Subcutaneous adipose tissue (tissue), 4 donors: ENCODE measurements around the gene ABCA12. TPM values are rescaled to one million over a fixed set of nuclear protein-coding genes. Genes with fewer than 3 reads are reported as not detected.

Source experiments
- total RNA-seq, 4 donors: library from RNA; depleted of rRNA; stranded (reverse); fragments of >200 nt; gene quantifications; one replicate each; pipeline ENCODE4 v1.1.0, GENCODE V29; 2016
- TF ChIP-seq, protein P1 (sequence below): fragments of 450-650 bp; IDR thresholded peaks from one replicate; pipeline ENCODE4 v1.5.1; 2016; ENCODE audit warnings: low read depth, mild to moderate bottlenecking, control low read depth, antibody characterized with exemption, moderate library complexity

Gene ABCA12
- total RNA-seq, 4 donors from 2014 or later = not detected

DNA sequence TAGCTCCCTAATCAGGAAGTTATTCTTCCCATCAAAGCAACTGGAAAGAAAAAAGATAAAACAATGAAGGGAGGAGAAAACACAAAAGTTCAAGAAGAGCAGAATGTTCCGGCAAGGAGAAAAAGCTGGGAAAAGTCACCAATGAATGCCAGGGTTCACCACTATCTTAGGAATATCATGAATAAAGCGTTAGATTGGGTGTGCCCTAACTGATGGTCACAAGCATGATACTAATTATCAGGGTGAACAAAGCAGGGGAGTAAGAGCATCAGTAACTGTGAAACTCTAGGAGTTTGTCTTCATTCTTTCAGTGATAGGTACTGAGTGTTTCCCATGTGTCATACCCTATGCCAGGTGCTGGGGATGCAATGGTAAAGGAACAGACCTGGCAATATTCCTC is 115.5 kb downstream of the ABCA12 start:
- TF ChIP-seq, protein P1, sequence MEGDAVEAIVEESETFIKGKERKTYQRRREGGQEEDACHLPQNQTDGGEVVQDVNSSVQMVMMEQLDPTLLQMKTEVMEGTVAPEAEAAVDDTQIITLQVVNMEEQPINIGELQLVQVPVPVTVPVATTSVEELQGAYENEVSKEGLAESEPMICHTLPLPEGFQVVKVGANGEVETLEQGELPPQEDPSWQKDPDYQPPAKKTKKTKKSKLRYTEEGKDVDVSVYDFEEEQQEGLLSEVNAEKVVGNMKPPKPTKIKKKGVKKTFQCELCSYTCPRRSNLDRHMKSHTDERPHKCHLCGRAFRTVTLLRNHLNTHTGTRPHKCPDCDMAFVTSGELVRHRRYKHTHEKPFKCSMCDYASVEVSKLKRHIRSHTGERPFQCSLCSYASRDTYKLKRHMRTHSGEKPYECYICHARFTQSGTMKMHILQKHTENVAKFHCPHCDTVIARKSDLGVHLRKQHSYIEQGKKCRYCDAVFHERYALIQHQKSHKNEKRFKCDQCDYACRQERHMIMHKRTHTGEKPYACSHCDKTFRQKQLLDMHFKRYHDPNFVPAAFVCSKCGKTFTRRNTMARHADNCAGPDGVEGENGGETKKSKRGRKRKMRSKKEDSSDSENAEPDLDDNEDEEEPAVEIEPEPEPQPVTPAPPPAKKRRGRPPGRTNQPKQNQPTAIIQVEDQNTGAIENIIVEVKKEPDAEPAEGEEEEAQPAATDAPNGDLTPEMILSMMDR = no peak

DNA sequence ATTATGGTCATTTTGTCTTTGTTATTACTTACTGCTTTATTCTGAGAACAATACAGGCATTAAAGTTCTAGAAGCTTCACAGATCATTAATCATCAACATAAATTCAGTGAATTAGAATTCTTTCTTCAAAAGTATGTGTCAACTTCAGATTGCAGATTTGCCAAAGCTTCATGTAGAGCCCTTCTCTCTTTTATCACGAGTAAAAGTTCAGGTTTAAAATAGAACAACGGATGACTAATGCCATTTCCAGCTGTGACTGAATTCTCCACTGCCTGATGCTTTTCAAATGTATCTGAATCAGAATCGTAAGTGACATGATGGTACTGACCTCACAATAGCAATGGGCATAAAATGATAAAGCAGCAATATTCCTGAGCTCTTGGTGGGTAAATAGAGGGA is 116.0 kb downstream of the ABCA12 start:
- TF ChIP-seq, protein P1 = no peak

DNA sequence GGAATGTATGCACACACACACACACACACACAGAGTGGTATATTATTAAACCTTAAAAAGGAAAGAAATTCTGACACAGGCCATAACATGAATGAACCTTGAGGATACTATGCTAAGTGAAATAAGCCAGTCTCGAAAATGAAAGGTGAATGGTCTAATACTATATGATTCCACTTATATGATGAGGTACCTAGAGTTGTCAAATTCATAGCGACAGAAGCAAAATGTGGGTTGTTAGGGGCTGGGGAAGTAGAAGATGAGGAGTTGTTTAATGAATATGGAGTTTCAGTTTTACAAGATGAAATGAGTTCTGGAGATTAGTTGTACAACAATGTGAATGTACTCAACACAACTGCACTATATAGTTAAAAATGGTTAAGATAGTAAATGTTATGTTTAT is 118.1 kb downstream of the ABCA12 start:
- TF ChIP-seq, protein P1 = no peak

DNA sequence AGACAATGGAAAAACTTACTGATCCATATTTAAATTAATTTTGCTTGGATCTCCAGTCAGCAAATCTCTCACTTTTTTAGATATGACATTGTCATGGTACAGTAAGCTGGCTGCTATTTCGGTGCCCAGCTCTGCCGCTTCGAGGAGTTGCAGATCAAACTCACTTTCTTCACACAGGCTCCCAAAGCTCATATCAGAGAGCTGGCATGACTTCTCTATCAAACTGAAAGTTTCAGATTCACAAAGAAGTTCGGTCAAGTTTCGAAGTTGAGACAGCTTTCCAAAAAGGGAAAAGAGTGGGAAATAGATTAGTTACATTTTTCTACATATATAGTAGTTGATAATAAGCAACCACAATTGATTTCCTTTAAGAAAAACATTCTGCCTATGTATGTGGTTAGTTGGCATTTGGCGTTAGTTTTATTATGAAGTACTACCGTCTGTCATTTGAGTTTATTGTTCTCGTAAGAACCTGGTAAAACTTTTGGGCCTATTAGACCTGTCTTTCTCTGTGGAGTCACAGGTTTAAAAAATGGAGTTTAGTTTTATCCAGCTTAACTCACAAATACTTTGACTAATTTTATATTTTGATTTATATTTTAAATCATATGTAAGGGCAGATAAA is 118.8 kb downstream of the ABCA12 start:
- TF ChIP-seq, protein P1 = no peak

DNA sequence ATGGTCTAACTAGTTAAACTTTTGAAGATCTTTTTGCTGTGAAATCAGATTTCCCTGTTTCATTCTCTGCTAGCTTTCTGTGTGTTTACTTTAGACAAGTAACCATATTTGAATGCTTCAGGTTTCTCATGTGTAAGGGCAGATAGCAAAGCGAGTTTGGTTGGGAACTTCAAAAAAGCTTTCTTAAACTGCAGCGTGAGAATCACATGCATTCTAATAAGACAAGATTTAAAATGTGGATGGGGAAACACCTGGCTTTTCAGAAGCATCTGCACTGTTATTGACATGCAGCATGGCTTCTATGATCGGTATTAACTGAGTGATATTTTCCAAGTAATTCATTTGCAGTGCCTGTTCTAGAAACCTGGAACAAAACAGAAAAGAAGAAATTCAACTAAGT is 119.3 kb downstream of the ABCA12 start:
- TF ChIP-seq, protein P1 = no peak

DNA sequence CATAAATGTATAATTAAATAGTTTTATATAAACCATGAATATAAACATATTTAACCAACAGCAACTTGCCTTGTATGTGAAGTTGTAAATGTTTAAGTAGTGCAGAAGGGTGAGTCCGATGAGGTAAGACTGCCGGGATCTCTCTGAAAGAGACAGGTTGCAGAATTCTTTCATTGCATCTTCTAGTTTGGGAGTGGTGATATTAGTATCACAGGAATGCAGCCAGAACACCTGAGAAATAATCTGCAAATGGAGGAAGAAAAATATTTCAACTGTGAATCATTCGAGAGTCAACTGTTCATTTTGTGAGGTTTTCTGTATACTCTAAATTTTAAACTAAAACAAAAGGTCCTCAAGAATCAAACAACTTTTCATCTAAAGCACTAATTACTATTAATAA is 123.0 kb downstream of the ABCA12 start:
- TF ChIP-seq, protein P1 = no peak

DNA sequence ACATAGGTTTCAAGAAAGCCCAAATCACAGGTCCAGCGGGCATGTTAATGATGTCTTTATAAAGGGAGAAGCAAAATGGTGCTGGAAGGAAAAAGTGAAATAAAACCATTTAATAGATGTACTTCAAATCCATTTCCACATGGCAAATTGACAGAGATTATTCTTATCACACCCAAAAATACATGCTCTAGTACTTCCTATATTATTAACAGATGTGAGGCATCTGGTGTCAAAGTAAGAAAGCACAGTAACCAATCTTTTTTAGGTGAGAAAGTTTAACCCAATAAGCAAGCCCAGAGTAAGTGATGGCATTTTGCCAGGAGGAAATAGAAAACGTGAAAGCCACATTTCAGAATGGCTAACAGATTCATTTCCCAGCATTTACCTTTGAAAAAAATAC is 128.0 kb downstream of the ABCA12 start:
- TF ChIP-seq, protein P1 = no peak
